Activated T-helper 2 cell treated with anti-CD3 and anti-CD28 coated beads, Interferon-gamma antibody, Interleukin-2, Interleukin-4, amounts not matched to agents 10 μg/mL and 5 μg/mL and 100 μg/mL, durations not matched to agents 14 hours and 24 hours and 36 hours (primary cell): ENCODE data around the gene IQGAP1. TPM values are rescaled to one million over a fixed set of nuclear protein-coding genes. Genes with fewer than 3 reads are reported as not detected.
"Not testable (repeated sequence)": the region's sequence is repeated elsewhere in the genome, so short reads cannot be mapped to it uniquely, and the experiment has no call there.

Experiments
- DNase-seq: peaks from one replicate; pipeline ENCODE4 v3.0.0; 2021; ENCODE audit warnings: low spot score
- H3K27ac Mint-ChIP-seq: one replicate; pipeline ENCODE4 v1.8.0; 2021; ENCODE audit warnings: mixed read lengths
- H3K27me3 Mint-ChIP-seq: one replicate; pipeline ENCODE4 v1.8.0; 2021; ENCODE audit warnings: low read depth, mixed read lengths
- H3K36me3 Mint-ChIP-seq: one replicate; pipeline ENCODE4 v1.8.0; 2021; ENCODE audit warnings: low read depth, mixed read lengths
- H3K4me1 Mint-ChIP-seq: one replicate; pipeline ENCODE4 v1.8.0; 2021; ENCODE audit warnings: low read depth, mixed read lengths
- H3K4me3 Mint-ChIP-seq: one replicate; pipeline ENCODE4 v1.8.0; 2021; ENCODE audit warnings: low read depth, mild to moderate bottlenecking, moderate library complexity, mixed read lengths
- H3K9me3 Mint-ChIP-seq: one replicate; pipeline ENCODE4 v1.8.0; 2021; ENCODE audit warnings: mixed read lengths
- intact Hi-C: fragments of 100-400 bp; cut with micrococcal nuclease; formaldehyde crosslinking; loops from one replicate; pipeline ENCODE4 v1.15.1; 2023
- total RNA-seq: library from RNA; stranded (reverse); gene quantifications from 2 replicates; pipeline ENCODE4 v1.2.3, GENCODE V29; 2022

IQGAP1 gene
- total RNA-seq, 1 donor from 2014 or later, result 196 TPM

DNA sequence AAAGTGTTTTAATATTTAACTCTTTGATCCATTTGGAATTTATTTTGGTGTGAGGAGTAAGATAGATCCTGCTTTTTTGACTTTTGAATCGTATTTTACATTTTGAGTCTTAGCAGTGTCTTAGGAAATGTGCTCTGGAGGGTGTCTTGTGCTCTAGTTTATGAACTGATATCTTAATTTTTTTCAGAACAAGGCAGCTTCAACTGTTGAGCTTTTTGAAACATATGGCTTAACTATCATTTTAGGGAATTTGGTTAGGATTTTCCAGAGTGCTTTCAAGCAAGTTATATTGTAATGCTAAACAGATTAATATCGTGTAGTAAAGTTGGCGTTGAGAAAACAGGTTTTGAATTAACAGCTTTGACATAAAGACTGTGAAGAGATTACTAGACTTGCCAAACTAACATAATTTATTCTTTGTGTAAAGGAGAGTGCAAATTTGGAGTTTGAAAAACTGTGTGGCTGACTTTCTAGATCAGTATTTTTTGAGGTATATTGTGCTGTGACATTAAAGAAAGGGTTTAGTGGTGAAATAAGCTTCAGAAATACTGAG lies 17.1 kb downstream of the IQGAP1 start:
- H3K36me3 Mint-ChIP-seq, result peaks cover 39% of the 10 kb centered on the region
- peaks cover 75% of the 10 kb centered on the region for H3K4me1 Mint-ChIP-seq
- DNase-seq, result no peak
- intact Hi-C loops, result loop anchor here (5.0 kb wide), 2 partner anchors 77 to 98 kb away; no protein-coding TSS in a partner anchor
- H3K4me3 Mint-ChIP-seq, result no peak overlapping the region
- peaks cover 12% of the 10 kb centered on the region for H3K9me3 Mint-ChIP-seq
- H3K27ac Mint-ChIP-seq, result no peak overlapping the region
- no peaks in the 10 kb centered on the region for H3K27me3 Mint-ChIP-seq

DNA sequence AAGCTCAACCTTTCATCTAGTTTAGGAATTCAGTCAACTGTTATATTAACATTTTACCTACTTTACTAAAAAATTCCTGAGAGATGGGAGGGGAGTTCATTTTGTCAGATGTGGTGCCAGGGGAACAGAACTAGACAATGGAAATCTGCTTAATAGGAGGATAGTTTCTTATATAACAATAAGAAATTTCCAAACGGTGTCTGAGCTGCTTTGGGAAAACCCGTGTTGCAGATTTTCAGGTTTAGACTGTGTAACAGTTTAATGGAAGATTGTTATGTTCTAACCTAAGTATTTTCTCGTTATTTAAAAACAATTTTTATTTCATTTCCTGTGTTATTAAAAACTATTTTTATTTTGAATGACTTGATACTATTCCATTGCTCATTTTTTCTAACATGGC lies 19.3 kb downstream of the IQGAP1 start:
- intact Hi-C loops, result loop anchor here (5.0 kb wide), 2 partner anchors 75 to 100 kb away; no protein-coding TSS in a partner anchor
- no peak for DNase-seq
- Mint-ChIP-seq H3K9me3 (peaks cover 12% of the 10 kb centered on the region), H3K4me3 (no peak overlapping the region), H3K4me1 (peaks cover 68% of the 10 kb centered on the region), H3K27ac (peak overlapping the region; percentile 72), H3K36me3 (peaks cover 43% of the 10 kb centered on the region), H3K27me3 (no peaks in the 10 kb centered on the region)

DNA sequence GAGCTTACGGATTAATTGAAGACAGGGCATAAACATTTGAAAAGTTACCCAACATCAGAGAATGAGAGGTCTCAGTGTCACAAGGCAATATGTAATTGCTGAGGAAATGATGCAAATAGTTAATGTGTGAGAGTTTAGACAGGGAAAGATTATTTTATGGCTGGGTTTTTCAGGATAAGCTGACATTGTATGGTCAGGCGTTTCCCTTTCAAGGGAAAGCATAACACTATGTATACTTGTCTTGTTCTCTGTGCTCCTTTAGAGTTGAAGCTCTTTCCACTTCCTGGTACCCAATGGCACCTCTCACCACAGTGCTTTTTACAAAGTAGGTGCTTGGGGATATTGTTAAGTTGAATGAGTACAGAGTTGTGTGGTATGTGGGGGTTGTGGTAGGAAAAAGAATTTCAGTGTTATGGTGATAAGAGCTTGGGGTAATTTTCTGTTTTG lies 19.9 kb downstream of the IQGAP1 start:
- DNase-seq, result peak; percentile 30
- peaks cover 70% of the 10 kb centered on the region for H3K4me1 Mint-ChIP-seq
- peak overlapping the region; percentile 37 for H3K4me3 Mint-ChIP-seq
- no peaks in the 10 kb centered on the region for H3K27me3 Mint-ChIP-seq
- peak overlapping the region; percentile 72 for H3K27ac Mint-ChIP-seq
- peaks cover 39% of the 10 kb centered on the region for H3K36me3 Mint-ChIP-seq
- intact Hi-C loops, result loop anchor here (1.0 to 5.0 kb wide), 4 partner anchors 8 to 101 kb away; no protein-coding TSS in a partner anchor
- H3K9me3 Mint-ChIP-seq, result peaks cover 12% of the 10 kb centered on the region

DNA sequence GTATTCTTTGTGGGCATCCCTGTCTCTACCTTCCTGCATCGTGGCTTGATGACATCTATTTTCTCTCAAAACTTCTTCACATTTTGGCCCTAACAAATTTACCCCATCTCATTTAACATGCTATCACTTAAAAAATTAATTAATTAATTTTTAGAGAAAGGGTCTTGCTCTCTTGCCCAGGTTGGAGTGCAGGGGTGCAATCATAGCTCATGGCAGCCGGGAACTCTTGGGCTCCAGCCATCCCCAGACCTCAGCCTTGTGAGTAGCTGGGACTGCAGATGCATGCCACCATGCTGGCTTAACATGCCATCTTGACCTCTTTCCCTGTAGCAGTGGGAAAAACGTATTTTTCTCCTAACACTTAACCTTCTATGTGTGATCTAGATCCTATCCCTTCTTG lies 20.6 kb downstream of the IQGAP1 start:
- peaks cover 12% of the 10 kb centered on the region for H3K9me3 Mint-ChIP-seq
- DNase-seq, result no peak
- no peaks in the 10 kb centered on the region for H3K27me3 Mint-ChIP-seq
- peak overlapping the region; percentile 72 for H3K27ac Mint-ChIP-seq
- intact Hi-C loops, result loop anchor here (1.0 to 5.0 kb wide), 4 partner anchors 8 to 101 kb away; no protein-coding TSS in a partner anchor
- H3K4me1 Mint-ChIP-seq, result peaks cover 78% of the 10 kb centered on the region
- H3K4me3 Mint-ChIP-seq, result no peak overlapping the region
- H3K36me3 Mint-ChIP-seq, result peaks cover 39% of the 10 kb centered on the region

DNA sequence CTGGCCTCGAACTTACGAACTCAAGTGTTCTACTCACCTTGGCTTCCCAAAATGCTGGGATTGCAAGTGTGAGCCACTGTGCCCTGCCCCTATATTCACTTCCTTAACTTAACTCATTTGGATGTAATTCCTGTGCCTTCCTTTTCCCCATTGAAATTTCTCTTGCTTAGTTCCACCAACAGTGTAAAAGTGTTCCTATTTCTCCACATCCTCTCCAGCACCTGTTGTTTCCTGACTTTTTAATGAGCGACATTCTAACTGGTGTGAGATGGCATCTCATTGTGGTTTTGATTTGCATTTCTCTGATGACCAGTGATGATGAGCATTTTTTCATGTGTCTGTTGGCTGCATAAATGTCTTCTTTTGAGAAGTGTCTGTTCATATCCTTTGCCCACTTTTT lies 21.5 kb downstream of the IQGAP1 start:
- H3K27ac Mint-ChIP-seq, result peak overlapping the region; percentile 79
- peaks cover 32% of the 10 kb centered on the region for H3K36me3 Mint-ChIP-seq
- H3K4me3 Mint-ChIP-seq, result peak overlapping the region; percentile 3
- not testable (repeated sequence) for H3K27me3 Mint-ChIP-seq, DNase-seq
- intact Hi-C loops, result loop anchor here (5.0 kb wide), 2 partner anchors 73 to 102 kb away; no protein-coding TSS in a partner anchor
- H3K9me3 Mint-ChIP-seq, result peaks cover 12% of the 10 kb centered on the region
- H3K4me1 Mint-ChIP-seq, result peaks cover 79% of the 10 kb centered on the region

DNA sequence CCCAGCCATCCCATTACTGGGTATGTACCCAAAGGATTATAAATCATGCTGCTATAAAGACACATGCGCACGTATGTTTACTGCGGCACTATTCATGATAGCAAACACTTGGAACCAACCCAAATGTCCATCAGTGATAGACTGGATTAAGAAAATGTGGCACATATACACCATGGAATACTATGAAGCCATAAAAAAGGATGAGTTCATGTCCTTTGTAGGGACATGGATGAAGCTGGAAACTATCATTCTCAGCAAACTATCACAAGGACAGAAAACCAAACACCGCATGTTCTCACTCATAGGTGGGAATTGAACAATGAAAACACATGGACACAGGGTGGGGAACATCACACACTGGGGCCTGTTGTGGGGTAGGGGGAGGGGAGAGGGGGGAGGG lies 22.3 kb downstream of the IQGAP1 start:
- H3K27ac Mint-ChIP-seq, H3K4me3 Mint-ChIP-seq, H3K27me3 Mint-ChIP-seq, DNase-seq: not testable (repeated sequence)
- Mint-ChIP-seq H3K9me3 (peaks cover 12% of the 10 kb centered on the region), H3K4me1 (peaks cover 77% of the 10 kb centered on the region), H3K36me3 (peaks cover 29% of the 10 kb centered on the region)
- intact Hi-C loops, result loop anchor here (10.0 kb wide), 1 partner anchor 444 kb away; no protein-coding TSS in a partner anchor

DNA sequence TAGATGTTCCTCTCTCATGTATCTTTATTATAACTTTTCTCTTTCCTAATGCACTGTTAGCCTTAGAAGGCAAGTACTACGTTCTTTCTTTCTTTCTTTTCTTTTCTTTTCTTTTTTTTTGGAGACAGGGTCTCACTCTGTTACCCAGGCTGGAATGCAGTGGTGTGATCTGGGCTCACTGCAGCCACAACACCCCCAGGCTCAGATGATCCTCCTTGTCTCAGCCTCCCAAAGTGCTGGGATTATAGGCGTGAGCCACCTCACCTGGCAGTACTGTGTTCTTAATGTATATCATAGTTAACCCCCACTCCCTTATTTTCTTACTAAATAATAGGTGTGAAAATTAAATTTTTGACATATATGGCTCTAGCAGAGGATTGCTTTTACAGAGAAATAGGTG lies 23.1 kb downstream of the IQGAP1 start:
- Mint-ChIP-seq H3K9me3 (peaks cover 12% of the 10 kb centered on the region), H3K27ac (peak overlapping the region; percentile 65), H3K27me3 (no peaks in the 10 kb centered on the region), H3K4me3 (no peak overlapping the region), H3K4me1 (peaks cover 76% of the 10 kb centered on the region), H3K36me3 (peaks cover 35% of the 10 kb centered on the region)
- intact Hi-C loops, result loop anchor here (10.0 kb wide), 1 partner anchor 444 kb away; no protein-coding TSS in a partner anchor
- DNase-seq, result no peak

DNA sequence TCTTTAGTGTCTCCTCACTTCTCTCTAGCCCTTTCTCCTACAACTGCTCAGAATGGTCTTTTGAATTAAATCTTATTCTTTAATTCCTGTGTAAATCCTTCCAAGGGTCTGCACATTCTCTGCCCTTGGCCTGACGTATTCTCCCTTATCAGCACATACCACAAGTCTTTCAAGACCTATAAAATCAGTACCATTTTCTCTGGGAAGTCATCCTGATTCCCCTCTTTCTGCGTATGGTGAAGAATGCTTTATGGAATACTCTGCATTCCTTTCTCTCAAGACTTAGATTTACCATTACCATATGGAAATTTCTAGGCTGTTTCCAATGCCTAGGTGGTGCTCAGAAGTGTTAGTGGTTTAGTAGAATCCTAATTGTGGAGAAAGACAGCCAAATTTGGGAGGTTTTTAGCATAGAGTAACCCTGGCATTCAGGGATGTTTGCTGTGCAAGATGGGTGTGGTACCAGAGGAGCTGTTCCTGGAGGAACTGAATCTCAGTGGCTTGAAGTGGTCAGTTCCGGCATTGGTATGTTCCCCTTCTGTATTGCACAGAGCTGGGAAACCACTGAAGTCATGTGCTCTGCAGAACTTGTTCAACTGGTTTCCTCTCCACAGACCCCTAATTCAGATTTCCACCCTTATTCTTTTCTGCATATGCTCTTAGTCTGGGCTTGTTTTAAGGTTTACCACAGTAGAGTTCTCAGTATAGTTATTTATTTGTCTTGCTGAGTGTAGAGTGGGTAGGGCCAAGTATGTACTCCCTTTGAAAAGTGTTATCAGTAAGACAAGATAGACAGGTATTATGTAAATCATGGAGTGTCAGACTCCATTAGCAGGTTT lies 24.5 kb downstream of the IQGAP1 start:
- intact Hi-C loops, result loop anchor here (10.0 kb wide), 1 partner anchor 442 kb away; no protein-coding TSS in a partner anchor
- DNase-seq, result no peak

DNA sequence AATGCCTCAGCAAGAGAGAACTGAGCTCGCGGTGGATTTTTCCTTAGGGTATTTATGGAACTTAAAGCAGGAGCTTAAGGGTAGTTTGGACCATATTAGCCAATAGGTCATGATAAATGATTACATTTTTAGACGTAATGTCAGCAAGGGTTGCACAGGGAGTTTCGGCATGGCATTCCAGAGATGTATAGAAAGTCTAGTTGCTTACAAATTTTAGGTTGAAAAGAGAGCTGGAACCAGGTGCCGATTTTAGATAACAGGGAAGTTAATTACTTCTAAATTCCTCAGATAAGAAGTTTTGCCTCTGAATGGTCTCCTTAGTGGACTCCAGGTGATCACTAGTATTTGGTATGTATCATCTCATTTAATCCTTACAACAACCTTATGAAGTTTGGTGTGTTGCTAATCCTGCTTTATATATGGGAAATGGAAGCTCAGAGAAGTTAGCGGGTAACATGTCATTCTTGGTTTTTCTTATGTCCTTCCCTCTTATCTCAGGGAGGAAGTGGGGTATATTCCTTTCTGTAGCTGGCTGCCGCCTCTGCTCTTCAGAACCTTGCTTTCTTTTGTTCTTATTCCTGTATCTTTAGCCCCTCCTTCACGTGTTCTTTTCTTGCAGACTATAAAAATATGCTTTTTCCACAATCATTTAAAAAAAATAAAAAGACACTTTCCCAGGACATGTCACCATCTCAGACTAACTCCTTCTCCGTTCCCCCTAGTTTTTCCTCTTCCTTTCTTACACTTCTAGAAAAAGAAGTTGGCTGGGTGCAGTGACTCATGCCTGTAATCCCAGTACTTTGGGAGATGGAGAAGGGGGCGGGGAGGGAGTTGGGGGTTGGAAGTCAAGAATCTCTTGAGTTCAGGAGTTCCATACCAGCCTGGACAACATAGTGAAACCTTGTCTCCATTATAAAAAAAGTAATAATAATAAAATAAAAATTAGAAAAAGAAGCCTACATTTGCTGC lies 25.7 kb downstream of the IQGAP1 start:
- peak overlapping the region; percentile 55 for H3K4me3 Mint-ChIP-seq
- intact Hi-C loops, result loop anchor here (2.0 to 10.0 kb wide), 2 partner anchors 37 to 441 kb away; no protein-coding TSS in a partner anchor
- DNase-seq, result no peak
- H3K4me1 Mint-ChIP-seq, result peaks cover 71% of the 10 kb centered on the region
- peaks cover 44% of the 10 kb centered on the region for H3K36me3 Mint-ChIP-seq
- peaks cover 14% of the 10 kb centered on the region for H3K9me3 Mint-ChIP-seq
- H3K27ac Mint-ChIP-seq, result peak overlapping the region; percentile 86
- H3K27me3 Mint-ChIP-seq, result no peaks in the 10 kb centered on the region

More for the DNA sequence above, 24.5 kb downstream of the IQGAP1 start:
- peak overlapping the region; percentile 86 for H3K27ac Mint-ChIP-seq
- peaks cover 73% of the 10 kb centered on the region for H3K4me1 Mint-ChIP-seq
- peak overlapping the region; percentile 19 for H3K4me3 Mint-ChIP-seq
- H3K27me3 Mint-ChIP-seq, result no peaks in the 10 kb centered on the region
- peaks cover 14% of the 10 kb centered on the region for H3K9me3 Mint-ChIP-seq
- peaks cover 47% of the 10 kb centered on the region for H3K36me3 Mint-ChIP-seq

DNA sequence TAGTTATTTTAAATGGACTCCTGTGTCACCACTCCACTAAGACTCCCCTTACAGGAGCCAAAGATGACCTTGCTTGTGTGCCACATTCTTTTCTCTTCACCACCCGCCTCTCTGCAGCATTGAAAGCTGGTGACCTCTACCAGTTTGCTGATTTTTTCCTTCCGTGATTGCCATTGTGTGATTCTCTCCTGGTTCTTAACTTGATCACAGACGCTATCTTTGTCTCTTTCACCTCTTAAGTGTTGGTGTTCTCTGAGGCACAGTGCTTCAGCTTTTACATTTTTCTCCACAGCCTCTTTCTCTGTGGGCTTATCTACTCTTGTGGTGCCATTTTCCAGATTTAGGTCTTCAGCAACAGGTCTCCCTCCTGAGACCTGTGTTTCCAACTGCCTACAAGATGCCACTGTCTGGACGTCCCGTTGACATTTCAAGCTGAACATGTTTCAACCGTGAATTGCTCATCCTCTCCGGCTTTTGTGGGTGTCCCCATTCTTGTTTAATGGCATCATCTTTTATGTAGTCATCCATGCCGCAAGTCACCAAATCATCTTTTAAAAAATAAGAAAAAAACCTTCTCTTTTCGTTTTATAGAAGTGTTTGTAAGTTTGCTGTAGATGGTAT lies 26.5 kb downstream of the IQGAP1 start:
- H3K4me3 Mint-ChIP-seq, result peak overlapping the region; percentile 65
- H3K27ac Mint-ChIP-seq, result peak overlapping the region; percentile 95
- H3K27me3 Mint-ChIP-seq, result no peaks in the 10 kb centered on the region
- H3K4me1 Mint-ChIP-seq, result peaks cover 75% of the 10 kb centered on the region
- intact Hi-C loops, result loop anchor here (2.0 to 10.0 kb wide), 2 partner anchors 38 to 440 kb away; no protein-coding TSS in a partner anchor
- no peak for DNase-seq
- peaks cover 12% of the 10 kb centered on the region for H3K9me3 Mint-ChIP-seq
- H3K36me3 Mint-ChIP-seq, result peaks cover 38% of the 10 kb centered on the region

DNA sequence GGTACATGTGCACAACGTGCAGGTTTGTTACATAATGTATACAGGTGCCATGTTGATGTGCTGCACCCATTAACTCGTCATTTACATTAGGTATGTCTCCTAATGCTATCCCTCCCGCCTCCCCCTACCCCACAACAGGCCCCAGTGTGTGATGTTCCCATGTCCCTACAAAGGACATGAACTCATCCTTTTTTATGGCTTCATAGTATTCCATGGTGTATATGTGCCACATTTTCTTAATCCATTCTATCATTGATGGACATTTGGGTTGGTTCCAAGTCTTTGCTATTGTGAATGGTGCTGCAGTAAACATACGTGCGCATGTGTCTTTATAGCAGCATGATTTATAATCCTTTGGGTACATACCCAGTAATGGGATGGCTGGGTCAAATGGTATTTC lies 28.0 kb downstream of the IQGAP1 start:
- not testable (repeated sequence) for DNase-seq, H3K27ac Mint-ChIP-seq, H3K27me3 Mint-ChIP-seq, H3K4me3 Mint-ChIP-seq, H3K9me3 Mint-ChIP-seq
- Mint-ChIP-seq H3K36me3 (peaks cover 34% of the 10 kb centered on the region), H3K4me1 (peaks cover 78% of the 10 kb centered on the region)
- intact Hi-C loops, result loop anchor here (10.0 kb wide), 1 partner anchor 439 kb away; no protein-coding TSS in a partner anchor
